ENCODE data around the gene CEBPA.

The CEBPA gene

GRCh38 chr19:33252418-33252962 lies 49.8 kb downstream of the CEBPA start:
- DNase-seq (ENCODE audit: low read depth in 2 of 2, low spot score in 1 of 2): no peak

- DNase-seq (ENCODE audit: low read depth in 2 of 2, low spot score in 1 of 2): no peak
Observed at GRCh38 chr19:33251526-33252090, 50.7 kb downstream of the CEBPA start.

- no peak for DNase-seq (ENCODE audit: low read depth in 2 of 2, low spot score in 1 of 2)
Observed at GRCh38 chr19:33251076-33251475, 51.3 kb downstream of the CEBPA start.

GRCh38 chr19:33250500-33250899 lies 51.8 kb downstream of the CEBPA start:
- DNase-seq (ENCODE audit: low read depth in 2 of 2, low spot score in 1 of 2): no peak

Data from stimulated activated CD8-positive, alpha-beta memory T cell treated with anti-CD3 and anti-CD28 coated beads, Interleukin-4, amount 100 ng/mL, for 1 hour (primary cell).